Measurements from ENCODE around the gene CPEB1.

The CPEB1 gene

DNA sequence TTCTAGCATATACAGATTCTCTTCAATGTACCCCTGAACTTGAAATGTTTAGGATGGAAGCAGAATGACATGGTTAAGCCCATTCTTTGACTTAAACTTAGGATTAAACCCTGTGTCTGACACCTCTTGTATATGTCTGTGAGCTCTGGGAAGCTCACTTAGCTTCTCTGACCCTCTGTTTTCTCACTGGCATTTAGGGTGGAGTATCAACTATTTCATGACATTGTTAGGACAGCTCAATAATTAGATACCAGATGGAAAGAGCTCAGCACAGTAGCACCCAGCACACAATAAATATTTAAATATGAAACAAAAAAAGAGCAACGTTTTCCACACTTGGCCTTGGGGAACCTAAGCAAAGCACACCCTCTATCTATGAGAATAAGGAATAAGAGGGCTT is 88.7 kb downstream of the CPEB1 start:
- H3K9me3 ChIP-seq: no peaks in the 10 kb centered on the region
- peaks cover 0 to 2% (median 2%) of the 10 kb centered on the region in 3 donors for H3K36me3 ChIP-seq
- no peaks in the 10 kb centered on the region for H3K27me3 ChIP-seq
- TF ChIP-seq, protein P1, sequence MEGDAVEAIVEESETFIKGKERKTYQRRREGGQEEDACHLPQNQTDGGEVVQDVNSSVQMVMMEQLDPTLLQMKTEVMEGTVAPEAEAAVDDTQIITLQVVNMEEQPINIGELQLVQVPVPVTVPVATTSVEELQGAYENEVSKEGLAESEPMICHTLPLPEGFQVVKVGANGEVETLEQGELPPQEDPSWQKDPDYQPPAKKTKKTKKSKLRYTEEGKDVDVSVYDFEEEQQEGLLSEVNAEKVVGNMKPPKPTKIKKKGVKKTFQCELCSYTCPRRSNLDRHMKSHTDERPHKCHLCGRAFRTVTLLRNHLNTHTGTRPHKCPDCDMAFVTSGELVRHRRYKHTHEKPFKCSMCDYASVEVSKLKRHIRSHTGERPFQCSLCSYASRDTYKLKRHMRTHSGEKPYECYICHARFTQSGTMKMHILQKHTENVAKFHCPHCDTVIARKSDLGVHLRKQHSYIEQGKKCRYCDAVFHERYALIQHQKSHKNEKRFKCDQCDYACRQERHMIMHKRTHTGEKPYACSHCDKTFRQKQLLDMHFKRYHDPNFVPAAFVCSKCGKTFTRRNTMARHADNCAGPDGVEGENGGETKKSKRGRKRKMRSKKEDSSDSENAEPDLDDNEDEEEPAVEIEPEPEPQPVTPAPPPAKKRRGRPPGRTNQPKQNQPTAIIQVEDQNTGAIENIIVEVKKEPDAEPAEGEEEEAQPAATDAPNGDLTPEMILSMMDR (IDR thresholded peaks at IDR 0.05): no peak
- H3K4me3 ChIP-seq: no peak overlapping the region
- intact Hi-C loops (cut with DNase I; ENCODE audit: low total_unique reads): no loop called here
- H3K4me1 ChIP-seq: no peaks in the 10 kb centered on the region
- H3K27ac ChIP-seq: no peak overlapping the region
- no peak for DNase-seq

DNA sequence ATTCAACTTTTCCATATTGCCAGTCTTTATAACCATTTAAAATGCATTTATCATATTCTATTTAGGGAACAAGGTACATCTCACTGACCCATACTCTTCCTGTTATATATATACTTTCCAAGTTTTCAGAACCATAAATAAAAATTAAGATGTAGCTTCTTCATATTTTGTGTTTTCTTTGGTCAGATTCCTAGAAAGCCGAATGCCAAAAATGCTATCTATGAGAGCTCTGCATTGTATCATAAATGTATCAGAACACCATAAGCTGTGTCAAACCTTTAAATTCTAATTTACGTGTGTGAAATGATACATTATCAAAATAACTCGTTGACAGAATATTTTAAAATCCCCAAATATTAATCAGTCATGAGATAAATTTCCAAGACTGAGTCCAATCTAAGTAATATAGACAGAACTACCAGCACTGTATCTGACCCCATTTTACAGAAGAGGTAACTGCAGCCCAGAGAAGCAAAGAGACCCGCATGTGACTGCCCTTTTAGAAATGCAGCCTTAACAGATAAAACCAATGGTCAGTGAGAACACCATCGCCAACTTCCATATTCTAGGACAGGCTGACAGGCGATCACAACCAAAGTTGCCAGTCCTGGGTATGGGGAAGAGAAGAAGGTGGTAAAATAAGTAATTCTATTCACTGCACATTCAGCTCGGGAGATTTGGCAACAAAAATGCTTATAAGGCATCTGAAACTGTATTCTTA is 90.7 kb downstream of the CPEB1 start:
- intact Hi-C loops (cut with DNase I; ENCODE audit: low total_unique reads): no loop called here
- Histone ChIP-seq H3K36me3 (peaks cover 4 to 10% (median 8%) of the 10 kb centered on the region in 3 donors), H3K27ac (no peak overlapping the region), H3K9me3 (no peaks in the 10 kb centered on the region), H3K4me3 (no peak overlapping the region), H3K27me3 (no peaks in the 10 kb centered on the region), H3K4me1 (no peaks in the 10 kb centered on the region)
- TF ChIP-seq, protein P1 (IDR thresholded peaks at IDR 0.05): no peak
- no peak for DNase-seq

- intact Hi-C loops (cut with DNase I; ENCODE audit: low total_unique reads): no loop called here
- no peaks in the 10 kb centered on the region for H3K4me1 ChIP-seq
- H3K36me3 ChIP-seq: peaks cover 4 to 15% (median 15%) of the 10 kb centered on the region in 3 donors
These were observed 92.3 kb downstream of the CPEB1 start for GRCh38 chr15:82554849-82555248.

DNA sequence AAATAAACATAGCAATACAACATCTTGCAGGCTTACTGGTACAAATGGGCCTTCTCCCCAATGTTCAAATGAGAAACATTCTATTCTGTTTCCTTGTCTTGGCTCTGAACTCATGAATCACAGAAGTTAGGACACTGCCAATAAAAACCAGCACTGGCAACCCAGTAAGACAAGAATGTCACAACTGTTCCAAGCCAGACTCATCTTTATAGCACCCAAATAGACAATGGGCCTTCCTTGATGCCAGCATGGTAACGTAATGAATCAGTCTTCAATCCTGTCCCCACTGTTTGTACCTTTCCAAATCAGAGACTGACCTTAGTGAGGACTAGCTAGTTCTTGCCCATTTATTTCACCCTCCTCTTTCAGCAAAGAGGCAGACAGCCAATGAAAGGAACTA is 92.8 kb downstream of the CPEB1 start:
- Histone ChIP-seq H3K9me3 (no peaks in the 10 kb centered on the region), H3K4me1 (no peaks in the 10 kb centered on the region), H3K27ac (no peak overlapping the region), H3K36me3 (peaks cover 4 to 19% (median 17%) of the 10 kb centered on the region in 3 donors), H3K4me3 (no peak overlapping the region), H3K27me3 (no peaks in the 10 kb centered on the region)
- no peak for DNase-seq
- TF ChIP-seq, protein P1 (IDR thresholded peaks at IDR 0.05): no peak
- intact Hi-C loops (cut with DNase I; ENCODE audit: low total_unique reads): no loop called here

More at GRCh38 chr15:82554849-82555248, 92.3 kb downstream of the CPEB1 start:
- H3K27me3 ChIP-seq: no peaks in the 10 kb centered on the region
- H3K4me3 ChIP-seq: no peak overlapping the region
- H3K27ac ChIP-seq: no peak overlapping the region
- no peaks in the 10 kb centered on the region for H3K9me3 ChIP-seq
- TF ChIP-seq, protein P1 (IDR thresholded peaks at IDR 0.05): no peak
- no peak for DNase-seq

DNA sequence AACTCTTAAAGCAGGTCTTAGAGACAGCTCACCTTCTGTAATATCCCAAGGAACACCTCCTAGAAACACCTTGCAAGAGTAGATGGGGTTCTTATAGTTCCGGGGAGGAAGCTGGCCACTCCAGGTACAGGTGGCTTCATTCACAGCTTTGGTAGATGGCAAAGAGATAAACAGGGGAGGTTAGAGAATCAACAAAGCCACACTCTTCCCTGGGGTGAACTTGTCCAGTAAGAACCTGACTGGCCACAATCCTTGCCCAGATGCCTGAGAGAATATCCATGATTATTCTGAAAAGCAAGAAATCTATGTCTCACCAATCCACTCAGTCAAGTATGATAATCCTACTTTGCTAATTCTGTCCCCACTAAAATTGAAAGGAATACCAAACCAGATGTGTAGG is 93.3 kb downstream of the CPEB1 start:
- Histone ChIP-seq H3K4me3 (no peak overlapping the region), H3K36me3 (peaks cover 4 to 19% (median 17%) of the 10 kb centered on the region in 3 donors), H3K4me1 (no peaks in the 10 kb centered on the region), H3K27me3 (no peaks in the 10 kb centered on the region), H3K27ac (no peak overlapping the region), H3K9me3 (no peaks in the 10 kb centered on the region)
- no peak for DNase-seq
- TF ChIP-seq, protein P1 (IDR thresholded peaks at IDR 0.05): no peak
- intact Hi-C loops (cut with DNase I; ENCODE audit: low total_unique reads): no loop called here
